ENCODE measurements around the gene ANKRD30B.
"Not testable (repeated sequence)": the region's sequence is repeated elsewhere in the genome, so short reads cannot be mapped to it uniquely, and the experiment has no call there.

ANKRD30B gene

DNA sequence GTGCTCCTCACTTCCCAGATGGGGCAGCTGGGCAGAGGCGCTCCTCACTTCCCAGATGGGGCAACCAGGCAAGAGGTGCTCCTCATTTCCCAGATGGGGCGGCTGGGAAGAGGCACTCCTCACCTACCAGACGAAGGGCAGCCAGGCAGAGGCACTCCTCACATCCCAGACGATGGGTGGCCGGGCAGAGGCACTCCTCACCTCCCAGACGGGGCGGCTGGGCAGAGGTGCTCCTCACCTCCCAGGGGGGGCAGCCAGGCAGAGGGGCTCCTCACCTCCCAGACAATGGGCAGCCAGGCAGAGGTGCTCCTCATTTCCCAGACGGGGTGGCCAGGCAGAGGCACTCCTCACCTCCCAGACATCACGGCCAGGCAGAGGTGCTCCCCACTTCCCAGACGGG lies 110.5 kb downstream of the ANKRD30B start:
- DNase-seq = not testable (repeated sequence)

DNA sequence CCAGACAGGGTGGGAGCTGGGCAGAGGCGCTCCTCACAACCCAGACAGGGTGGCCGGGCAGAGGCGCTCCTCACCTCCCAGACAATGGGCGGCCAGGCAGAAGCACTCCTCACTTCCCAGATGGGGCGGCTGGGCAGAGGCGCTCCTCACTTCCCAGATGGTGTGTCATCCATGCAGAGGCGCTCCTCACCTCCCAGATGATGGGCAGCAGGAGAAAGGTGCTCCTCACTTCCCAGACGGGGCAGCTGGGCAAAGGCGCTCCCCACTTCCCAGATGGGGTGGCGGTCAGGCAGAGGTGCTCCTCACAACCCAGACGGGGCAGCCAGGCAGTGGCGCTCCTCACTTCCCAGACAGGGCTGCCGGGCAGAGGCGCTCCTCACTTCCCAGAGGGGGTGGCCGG lies 112.0 kb downstream of the ANKRD30B start:
- DNase-seq = not testable (repeated sequence)

DNA sequence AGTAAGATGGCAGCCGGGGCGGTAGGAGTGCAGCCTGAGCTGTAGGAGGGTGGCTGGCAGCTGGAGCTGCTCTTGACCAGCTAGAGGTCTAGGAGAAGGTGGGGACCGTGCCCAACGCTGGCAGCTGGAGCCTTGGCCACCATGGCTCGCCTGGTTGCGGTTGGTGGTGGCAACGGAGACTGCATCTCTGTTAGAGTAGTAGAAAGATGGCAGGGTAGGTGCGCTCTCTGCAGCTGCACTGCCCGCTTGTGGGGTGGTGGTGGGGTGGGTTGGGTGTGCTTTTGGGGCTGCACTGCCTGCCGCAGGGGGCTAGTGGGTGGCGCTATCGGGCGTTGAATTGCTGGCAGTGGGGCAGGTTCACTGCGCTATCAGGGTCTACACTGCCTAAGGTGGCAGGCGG lies 118.5 kb downstream of the ANKRD30B start:
- not testable (repeated sequence) for DNase-seq

DNA sequence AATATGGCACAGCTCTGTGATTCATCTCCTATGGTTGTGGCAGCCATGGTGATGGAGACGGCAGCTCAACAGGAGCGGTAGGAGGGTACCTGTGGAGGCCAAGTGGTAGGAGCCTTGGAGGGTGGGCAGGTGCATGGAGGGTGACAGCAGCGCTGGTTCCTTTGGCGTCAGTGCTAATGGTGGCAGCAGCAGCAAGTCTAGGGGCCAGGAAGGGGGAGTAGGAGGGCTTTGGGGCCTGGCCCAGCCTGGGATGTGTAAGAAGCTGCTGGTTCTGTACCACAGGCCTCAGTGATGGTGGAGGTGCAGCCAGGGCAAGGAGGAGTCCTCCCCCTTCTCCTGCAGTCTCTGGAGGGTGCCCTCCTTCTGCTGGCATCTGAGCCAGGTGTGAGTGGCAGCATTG lies 120.0 kb downstream of the ANKRD30B start:
- DNase-seq = not testable (repeated sequence)

DNA sequence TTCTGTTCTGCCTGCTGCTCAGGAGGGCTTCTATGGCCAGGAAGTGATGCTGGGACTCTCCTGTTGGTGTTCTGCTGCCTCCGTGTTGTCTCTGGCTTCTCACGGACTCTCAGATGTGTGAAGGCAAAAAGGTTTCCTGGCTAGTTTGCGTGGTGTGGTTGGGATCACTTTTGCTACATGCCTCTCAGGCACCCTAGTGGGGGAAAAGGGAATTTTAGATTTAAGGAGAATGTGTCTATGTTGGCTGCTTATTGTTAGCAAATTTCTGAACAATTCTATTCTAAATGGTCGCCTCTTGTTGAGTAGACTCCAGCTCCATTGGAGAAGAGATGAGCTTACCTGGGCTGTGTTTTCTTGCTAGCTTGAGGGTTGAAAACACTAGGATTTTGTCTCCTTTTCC lies 120.9 kb downstream of the ANKRD30B start:
- DNase-seq = not testable (repeated sequence)

DNA sequence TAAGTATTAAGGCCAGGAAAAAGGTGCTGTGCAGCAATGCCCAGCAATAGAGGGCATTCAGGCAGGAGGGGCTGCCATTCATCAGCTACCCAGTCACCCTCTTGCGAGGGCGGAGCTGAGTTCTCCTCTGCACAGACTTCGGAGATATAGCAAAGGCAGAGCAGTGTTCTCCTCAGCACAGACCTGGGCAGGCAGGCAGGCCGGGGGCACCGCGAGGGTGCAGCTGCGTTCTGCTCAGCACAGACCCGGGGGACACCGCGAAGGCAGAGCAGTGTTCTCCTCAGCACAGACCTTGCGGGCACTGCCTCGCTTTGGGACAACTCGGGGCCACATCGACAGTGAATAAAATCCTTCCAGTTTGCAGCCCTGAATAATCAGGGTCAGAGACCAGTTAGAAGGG lies 130.9 kb downstream of the ANKRD30B start:
- not testable (repeated sequence) for DNase-seq

DNA sequence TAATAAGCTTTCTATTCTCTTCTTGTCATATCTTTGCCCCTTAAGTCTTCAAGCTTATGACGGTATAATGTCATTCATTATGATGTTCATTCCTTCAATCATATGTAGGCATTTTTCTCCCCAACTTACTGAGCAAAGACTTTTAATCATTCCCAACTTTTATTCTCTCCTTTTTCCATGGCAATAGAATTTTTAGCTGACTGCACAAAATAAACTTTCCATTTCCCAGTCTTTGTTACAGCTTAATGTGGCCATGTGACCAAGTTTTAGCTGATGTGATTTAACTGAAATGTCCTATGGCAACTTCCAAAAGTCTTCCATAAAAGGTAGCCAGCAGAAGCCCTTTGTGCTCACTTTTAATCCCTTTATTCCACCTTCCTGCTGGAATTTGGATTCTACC lies 152.5 kb downstream of the ANKRD30B start:
- DNase-seq = no peak
